ENCODE data around the gene BPHL. TPM values are rescaled to one million over a fixed set of nuclear protein-coding genes. Genes with fewer than 3 reads are reported as not detected.
"Not testable (repeated sequence)": the region's sequence is repeated elsewhere in the genome, so short reads cannot be mapped to it uniquely, and the experiment has no call there.

The BPHL gene
- total RNA-seq, 1 experiment from 2014 or later: 36.3 TPM

- POLR2A ChIA-PET: no interaction called here
- H3K4me3 ChIP-seq (ENCODE audit: low read depth in 2 of 2, low read length in 2 of 2): no peak overlapping the region
- H3K9me3 ChIP-seq (ENCODE audit: control insufficient read depth, insufficient read depth, low read depth, low read length): no peaks in the 10 kb centered on the region
- DNase-seq (ENCODE audit: low read depth, low spot score) (no peak), ATAC-seq (0 out of 2 replicates have a peak, but pooled peaks have one; percentile 34)
- in situ Hi-C loops (cut with HindIII; ENCODE audit: low pct_unique_long_range_greater_than_20kb, low sequenced_read_pairs) (no loop called here), intact Hi-C loops (cut with micrococcal nuclease; ENCODE audit: unreplicated experiment) (no loop called here)
- TF ChIP-seq SIN3A (IDR thresholded peaks at IDR 0.05; ENCODE audit: borderline replicate concordance, insufficient read depth, low read depth, low read length): no peak
- no peak for TF ChIP-seq TCF7L2 (IDR thresholded peaks at IDR 0.05; ENCODE audit: low read depth, low read length)
- no peak for TF ChIP-seq POLR2AphosphoS5 (IDR thresholded peaks at IDR 0.05; ENCODE audit: low read depth, low read length)
- TF ChIP-seq CTCF (IDR thresholded peaks at IDR 0.05): no peak
- TF ChIP-seq REST (IDR thresholded peaks at IDR 0.05; ENCODE audit: insufficient read depth in 1 of 2, low read depth in 2 of 2, low read length in 1 of 2): no peak
- H3K36me3 ChIP-seq (ENCODE audit: control insufficient read depth, insufficient read depth, low read length): no peaks in the 10 kb centered on the region; the same call in none of the 2 replicates
- H3K4me1 ChIP-seq (ENCODE audit: control insufficient read depth, insufficient read depth, low read length): no peaks in the 10 kb centered on the region
- no peaks in the 10 kb centered on the region for H3K27me3 ChIP-seq (ENCODE audit: control insufficient read depth, insufficient read depth, low read length)
- CTCF ChIA-PET: no interaction called here
- H3K27ac ChIP-seq (ENCODE audit: low read length): no peak overlapping the region
- no TSS peak for BruUV-seq (replicated peaks)
Observed at GRCh38 chr6:3137057-3137777, 18.7 kb downstream of the BPHL start.

- POLR2A ChIA-PET; H3K36me3 ChIP-seq (ENCODE audit: control insufficient read depth, insufficient read depth, low read length); H3K4me3 ChIP-seq (ENCODE audit: low read depth in 2 of 2, low read length in 2 of 2); BruUV-seq (replicated peaks); H3K27me3 ChIP-seq (ENCODE audit: control insufficient read depth, insufficient read depth, low read length); intact Hi-C loops (cut with micrococcal nuclease; ENCODE audit: unreplicated experiment); ATAC-seq; DNase-seq (ENCODE audit: low read depth, low spot score); in situ Hi-C loops (cut with HindIII; ENCODE audit: low pct_unique_long_range_greater_than_20kb, low sequenced_read_pairs); CTCF ChIA-PET; H3K27ac ChIP-seq (ENCODE audit: low read length); H3K9me3 ChIP-seq (ENCODE audit: control insufficient read depth, insufficient read depth, low read depth, low read length); H3K4me1 ChIP-seq (ENCODE audit: control insufficient read depth, insufficient read depth, low read length): not testable (repeated sequence)
Observed at GRCh38 chr6:3137873-3138272, 19.4 kb downstream of the BPHL start.

- H3K4me3 ChIP-seq (ENCODE audit: low read depth in 2 of 2, low read length in 2 of 2): no peak overlapping the region
- BruUV-seq (replicated peaks): no TSS peak
- H3K27ac ChIP-seq (ENCODE audit: low read length): no peak overlapping the region
- H3K4me1 ChIP-seq (ENCODE audit: control insufficient read depth, insufficient read depth, low read length): no peaks in the 10 kb centered on the region
- ATAC-seq (no peak), DNase-seq (ENCODE audit: low read depth, low spot score) (no peak)
- intact Hi-C loops (cut with micrococcal nuclease; ENCODE audit: unreplicated experiment): no loop called here
- ChIA-PET POLR2A (no interaction called here), CTCF (no interaction called here)
- no peaks in the 10 kb centered on the region for H3K27me3 ChIP-seq (ENCODE audit: control insufficient read depth, insufficient read depth, low read length)
- TF ChIP-seq CTCF (IDR thresholded peaks at IDR 0.05): no peak
- no peak for TF ChIP-seq POLR2AphosphoS5 (IDR thresholded peaks at IDR 0.05; ENCODE audit: low read depth, low read length)
- TF ChIP-seq REST (IDR thresholded peaks at IDR 0.05; ENCODE audit: insufficient read depth in 1 of 2, low read depth in 2 of 2, low read length in 1 of 2): no peak
- TF ChIP-seq SIN3A (IDR thresholded peaks at IDR 0.05; ENCODE audit: borderline replicate concordance, insufficient read depth, low read depth, low read length): no peak
- no peak for TF ChIP-seq TCF7L2 (IDR thresholded peaks at IDR 0.05; ENCODE audit: low read depth, low read length)
- no peaks in the 10 kb centered on the region; the same call in none of the 2 replicates for H3K36me3 ChIP-seq (ENCODE audit: control insufficient read depth, insufficient read depth, low read length)
- H3K9me3 ChIP-seq (ENCODE audit: control insufficient read depth, insufficient read depth, low read depth, low read length): no peaks in the 10 kb centered on the region
- in situ Hi-C loops (cut with HindIII; ENCODE audit: low pct_unique_long_range_greater_than_20kb, low sequenced_read_pairs): no loop called here
Observed at GRCh38 chr6:3138341-3138740, 19.8 kb downstream of the BPHL start.

All from Panc1 (cell line).